Ovary (tissue), 3 donors: ENCODE data around the gene TICAM1.

Experiments used
- POLR2A ChIP-seq: fragments of 450-650 bp; IDR thresholded peaks from one replicate; pipeline ENCODE4 v1.6.1; 2017; ENCODE audit warnings: antibody characterized with exemption, mild to moderate bottlenecking, moderate library complexity
- TF ChIP-seq, protein P1 (sequence below), 3 donors: fragments of 450-650 bp in 2 of 3; fragments of 200-600 bp in 1 of 3; IDR thresholded peaks; one replicate each; pipeline versions ENCODE4 v1.5.1 to v1.8.0; 2016 to 2022; ENCODE audit warnings: antibody characterized with exemption in 3 of 3, mild to moderate bottlenecking in 1 of 3
- donor health status: DM: no; HTN: no; CAD: no.

DNA sequence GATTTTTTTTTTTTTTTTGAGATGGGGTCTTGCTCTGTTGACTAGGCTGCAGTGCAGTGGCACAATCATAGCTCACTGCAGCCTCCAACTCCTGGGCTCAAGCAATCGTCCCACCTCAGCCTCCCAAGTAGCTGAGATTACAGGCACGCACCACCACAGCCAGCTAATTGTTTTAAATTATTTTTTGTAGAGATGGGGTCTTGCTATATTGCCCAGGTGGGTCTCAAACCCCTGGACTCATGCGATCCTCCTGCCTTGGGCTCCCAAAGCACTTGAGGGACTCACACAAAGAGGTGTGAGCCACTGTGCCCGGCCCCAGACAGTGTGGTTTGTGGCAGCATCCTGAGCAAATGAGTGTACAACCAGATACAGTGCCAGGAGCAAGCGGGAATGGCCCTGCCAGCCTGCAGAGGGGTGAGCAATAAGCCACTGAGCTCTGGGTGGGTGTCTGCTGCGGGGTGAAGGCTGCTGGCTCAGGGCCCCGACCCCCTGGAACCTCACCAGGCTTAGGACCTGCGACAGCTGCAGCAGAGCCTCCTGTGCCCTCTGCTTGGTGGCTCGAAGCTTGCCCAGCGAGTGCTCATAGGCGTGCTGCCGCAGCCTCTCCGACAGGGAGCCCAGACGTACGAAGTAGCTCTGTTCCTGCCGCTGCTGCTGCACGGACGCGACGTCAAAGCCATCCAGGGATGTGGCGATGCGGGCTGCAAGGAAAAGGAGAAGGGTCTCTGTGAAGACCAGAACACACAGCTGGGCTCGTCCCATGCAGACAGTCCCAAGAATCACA, 15.9 kb upstream of the TICAM1 start:
- TF ChIP-seq POLR2A, result no peak
- TF ChIP-seq, protein P1, sequence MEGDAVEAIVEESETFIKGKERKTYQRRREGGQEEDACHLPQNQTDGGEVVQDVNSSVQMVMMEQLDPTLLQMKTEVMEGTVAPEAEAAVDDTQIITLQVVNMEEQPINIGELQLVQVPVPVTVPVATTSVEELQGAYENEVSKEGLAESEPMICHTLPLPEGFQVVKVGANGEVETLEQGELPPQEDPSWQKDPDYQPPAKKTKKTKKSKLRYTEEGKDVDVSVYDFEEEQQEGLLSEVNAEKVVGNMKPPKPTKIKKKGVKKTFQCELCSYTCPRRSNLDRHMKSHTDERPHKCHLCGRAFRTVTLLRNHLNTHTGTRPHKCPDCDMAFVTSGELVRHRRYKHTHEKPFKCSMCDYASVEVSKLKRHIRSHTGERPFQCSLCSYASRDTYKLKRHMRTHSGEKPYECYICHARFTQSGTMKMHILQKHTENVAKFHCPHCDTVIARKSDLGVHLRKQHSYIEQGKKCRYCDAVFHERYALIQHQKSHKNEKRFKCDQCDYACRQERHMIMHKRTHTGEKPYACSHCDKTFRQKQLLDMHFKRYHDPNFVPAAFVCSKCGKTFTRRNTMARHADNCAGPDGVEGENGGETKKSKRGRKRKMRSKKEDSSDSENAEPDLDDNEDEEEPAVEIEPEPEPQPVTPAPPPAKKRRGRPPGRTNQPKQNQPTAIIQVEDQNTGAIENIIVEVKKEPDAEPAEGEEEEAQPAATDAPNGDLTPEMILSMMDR (IDR thresholded peaks at IDR 0.05), result no peak
